Left hindlimb (tissue), 1 donor: ENCODE data around the gene RREB1.

Experiments
- DNase-seq: peaks from one replicate; pipeline ENCODE4 v3.0.0-alpha.2; 2018

RREB1 gene

DNA sequence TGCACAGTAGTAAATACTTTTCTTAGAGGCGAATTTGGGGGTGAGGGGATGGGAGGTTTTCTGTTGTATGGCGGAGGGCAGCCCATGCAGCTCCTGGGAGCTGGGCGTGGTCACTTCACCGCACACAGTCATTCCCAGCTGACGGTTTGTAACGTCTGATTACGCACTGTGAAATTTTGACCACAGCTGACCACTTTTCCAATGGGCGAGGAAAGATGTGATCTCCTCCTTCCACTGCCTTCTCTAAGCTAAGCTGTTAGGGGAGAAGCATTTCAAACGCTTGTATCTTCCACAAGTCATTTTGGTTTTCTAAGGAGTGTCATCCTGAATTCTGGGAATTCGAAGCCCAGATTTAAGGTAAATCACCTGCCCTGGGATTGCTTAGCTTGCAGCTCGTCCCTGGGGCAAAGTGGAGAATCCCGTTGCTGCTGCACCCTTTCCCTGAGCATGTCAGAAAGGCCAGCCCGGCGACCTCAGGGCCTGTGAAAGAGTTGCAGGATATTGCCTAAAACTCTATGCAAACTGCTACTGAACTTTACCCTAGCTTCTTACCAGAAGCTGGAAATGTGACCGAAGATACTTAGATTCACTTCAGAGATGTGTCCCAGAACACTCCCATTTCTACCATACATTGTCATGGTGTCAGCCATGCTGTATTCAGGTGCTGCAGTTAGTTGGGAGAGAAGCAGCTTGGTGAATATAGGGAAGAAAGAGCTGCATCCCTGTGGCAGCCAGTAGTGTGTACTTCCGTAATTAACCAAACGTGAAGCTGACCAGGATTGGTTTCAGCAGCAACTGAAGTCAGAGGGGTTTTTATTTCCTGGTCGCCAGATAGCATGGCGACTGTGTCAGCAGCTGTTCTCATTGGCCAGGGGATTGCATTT is 58.9 kb downstream of the RREB1 start:
- peak; percentile 55 for DNase-seq

GRCh38 chr6:7169296-7169721 is 61.5 kb downstream of the RREB1 start:
- no peak for DNase-seq

DNA sequence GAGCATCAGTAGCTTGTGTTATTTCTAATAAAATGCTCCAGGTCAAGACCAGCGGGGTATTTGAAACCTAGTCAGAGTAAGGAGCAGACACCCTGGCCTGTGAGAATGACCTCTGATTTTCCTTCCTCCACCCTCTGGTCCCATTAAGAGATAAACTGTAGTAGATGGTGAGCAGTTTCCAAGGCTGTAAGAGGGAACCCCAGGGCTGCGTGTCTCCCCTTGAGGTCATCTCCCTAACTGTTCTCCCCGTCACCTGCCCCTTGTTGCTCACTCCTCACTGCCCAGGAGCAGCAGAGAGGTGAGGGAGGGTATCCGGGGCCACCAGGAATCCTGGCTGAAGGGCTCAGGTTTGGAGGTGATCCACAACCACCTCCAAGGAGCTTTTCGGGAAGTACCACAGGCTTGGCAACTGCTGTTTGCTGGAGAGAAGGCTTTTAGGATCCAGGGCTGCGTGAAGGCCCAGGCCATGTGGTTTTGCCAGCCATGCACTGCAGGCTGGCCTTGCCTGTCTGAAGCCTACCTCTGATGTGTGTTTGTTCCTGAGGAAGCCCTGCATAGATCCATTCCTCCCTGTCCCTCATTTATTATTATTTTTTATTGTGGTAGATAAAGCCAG is 62.5 kb downstream of the RREB1 start:
- no peak for DNase-seq

DNA sequence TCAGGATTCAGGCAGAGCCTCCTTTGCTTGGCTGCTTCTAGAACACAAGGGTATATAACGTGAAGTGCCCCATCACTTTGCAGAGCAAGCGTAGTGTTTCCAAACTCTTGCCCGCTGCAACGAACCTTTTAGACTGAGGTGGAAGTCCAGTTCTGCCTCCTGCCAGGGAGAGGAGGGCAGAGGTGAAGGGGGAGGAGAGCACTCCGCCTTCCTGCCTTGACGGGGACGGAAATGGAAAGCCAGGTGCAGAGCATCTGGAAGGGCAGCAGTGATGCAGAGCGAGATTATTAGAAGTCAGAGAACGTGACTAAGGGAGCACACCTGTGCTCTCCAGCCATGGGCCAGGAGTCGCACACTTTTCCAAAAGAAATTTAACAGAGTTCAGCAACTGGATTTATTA is 63.4 kb downstream of the RREB1 start:
- DNase-seq, result no peak

GRCh38 chr6:7171733-7172132 is 64.0 kb downstream of the RREB1 start:
- no peak for DNase-seq

- DNase-seq, result peak; percentile 50
These were observed 64.9 kb downstream of the RREB1 start for GRCh38 chr6:7172649-7173048.

DNA sequence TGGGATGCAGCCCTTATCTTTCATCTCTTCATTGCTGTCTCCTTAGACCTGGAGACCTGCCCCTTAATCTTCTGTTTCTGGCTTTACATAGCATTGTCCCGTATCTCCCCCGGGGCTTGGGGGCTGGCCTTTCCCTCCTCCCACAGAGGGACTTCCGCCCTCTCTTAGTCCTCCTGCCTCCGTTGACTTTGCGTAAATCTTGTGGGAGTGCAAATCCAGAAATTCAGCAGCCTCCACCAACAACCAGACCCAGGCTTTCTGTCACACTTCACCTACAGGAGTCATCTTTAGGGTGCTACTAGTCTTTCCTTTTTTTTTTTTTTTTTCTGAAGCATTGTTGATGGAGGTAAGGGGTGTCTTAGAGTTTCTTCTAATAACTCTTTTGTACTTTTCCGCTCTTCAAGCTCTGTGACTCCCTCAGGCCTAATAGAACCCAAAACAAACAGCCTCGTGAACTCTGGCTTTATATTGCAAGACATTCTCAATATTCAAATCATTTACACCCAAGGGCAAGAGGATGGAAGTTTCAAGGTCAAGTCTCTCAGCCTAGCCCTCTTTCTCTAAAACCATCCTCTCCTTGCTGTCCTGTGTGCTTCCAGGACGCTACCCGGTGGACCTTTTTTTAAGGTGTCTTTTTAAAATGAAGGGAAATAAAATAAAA is 66.2 kb downstream of the RREB1 start:
- DNase-seq, result no peak

DNA sequence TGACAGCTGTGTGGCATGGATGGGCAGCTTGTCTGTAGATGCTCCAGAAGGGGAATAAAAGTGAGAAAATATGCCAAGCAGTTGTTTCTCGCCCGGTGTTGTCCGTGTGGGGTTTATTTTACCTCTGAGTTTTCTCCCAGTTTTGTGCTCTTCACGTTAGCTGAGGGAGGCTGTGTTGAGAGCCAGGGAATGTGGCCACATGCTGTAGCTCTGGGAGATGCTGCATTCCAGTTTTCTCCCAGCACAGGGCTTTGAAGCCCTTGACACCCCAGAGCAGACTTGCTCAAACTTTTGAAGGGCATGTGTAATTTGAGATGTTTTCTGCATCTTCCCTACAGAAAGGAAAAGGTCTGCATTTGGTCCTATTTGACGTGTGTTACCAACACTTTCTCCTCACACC is 67.7 kb downstream of the RREB1 start:
- DNase-seq, result no peak

- no peak for DNase-seq
These were observed 68.4 kb downstream of the RREB1 start for GRCh38 chr6:7176208-7176607.

DNA sequence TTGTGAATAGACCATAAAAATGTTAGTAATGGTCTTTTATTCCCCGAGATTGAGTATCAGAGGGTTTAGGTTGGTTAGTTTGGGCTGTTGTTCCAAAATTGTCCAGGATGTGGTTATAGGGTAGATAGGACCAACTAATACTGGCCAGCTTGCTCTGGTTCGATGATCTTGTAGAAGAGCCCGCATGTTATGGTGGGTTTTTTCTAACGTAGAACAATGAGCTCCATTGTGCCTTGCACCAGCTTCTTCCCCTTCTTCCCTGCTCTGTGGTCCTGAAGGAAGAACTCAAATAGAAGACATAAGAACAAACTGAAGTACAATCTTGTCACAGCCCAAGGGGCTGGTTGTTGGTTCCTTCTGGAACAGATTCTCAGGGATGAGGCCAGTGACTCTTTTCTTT is 70.5 kb downstream of the RREB1 start:
- no peak for DNase-seq

DNA sequence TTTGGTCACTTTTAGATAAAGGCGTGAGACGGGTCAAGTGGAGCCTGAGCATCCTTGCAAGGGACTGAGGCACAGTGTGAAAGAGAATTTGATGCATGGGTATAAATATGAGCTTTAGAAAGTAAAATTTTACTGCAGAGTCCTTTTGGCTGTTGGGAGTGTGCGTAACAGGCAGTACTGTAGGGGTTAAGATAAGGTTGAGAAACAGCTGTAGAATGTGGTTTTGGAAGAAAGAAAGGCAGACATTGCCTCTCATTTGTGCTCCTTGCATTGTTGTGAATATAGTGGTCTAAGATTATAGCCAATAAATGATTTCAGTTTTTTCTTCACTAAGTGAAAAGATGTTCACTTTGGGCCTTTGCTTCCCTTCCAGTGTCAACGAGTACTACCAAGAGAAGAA is 73.0 kb downstream of the RREB1 start:
- DNase-seq, result no peak

GRCh38 chr6:7183707-7184106 is 75.9 kb downstream of the RREB1 start:
- no peak for DNase-seq

- no peak for DNase-seq
These were observed 76.7 kb downstream of the RREB1 start for GRCh38 chr6:7184502-7184901.

DNA sequence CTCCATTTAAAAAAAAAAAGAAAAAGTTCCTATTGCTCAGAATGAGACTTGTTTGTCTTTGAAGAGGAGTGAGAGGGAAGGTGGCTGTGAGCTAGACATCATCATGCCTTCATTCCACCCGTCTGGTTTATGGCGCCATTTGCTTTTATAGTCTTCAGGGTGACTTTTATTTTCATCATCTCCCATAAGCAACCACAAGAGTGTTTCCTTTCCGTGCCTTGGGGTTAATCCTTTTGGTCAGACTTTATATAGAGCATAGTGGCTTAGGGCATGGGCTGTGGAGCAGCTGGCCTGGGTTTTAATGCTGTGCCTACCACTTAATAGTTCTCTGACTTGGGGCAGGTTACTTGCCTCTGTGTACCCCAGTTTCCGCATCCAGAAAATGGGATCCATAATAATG is 77.8 kb downstream of the RREB1 start:
- no peak for DNase-seq

DNA sequence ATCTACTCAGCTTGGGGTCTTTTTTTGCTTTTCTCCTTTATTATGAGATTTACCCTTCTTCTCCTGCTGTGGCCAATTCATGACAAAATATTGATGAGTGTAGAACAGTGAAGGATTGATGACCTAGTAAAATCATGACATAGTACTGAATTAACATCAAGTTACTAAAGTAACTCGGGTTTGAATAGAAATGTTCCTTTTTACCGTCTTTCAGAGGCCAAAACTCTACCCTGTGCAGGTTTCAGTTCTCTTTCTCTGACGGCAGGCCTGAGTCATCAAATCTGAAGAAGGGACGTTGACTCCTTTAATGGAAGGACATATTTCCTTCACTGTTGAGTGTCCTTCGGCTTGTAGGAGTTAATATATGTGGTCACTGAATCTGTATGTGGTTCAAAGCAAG is 80.7 kb downstream of the RREB1 start:
- DNase-seq, result no peak

DNA sequence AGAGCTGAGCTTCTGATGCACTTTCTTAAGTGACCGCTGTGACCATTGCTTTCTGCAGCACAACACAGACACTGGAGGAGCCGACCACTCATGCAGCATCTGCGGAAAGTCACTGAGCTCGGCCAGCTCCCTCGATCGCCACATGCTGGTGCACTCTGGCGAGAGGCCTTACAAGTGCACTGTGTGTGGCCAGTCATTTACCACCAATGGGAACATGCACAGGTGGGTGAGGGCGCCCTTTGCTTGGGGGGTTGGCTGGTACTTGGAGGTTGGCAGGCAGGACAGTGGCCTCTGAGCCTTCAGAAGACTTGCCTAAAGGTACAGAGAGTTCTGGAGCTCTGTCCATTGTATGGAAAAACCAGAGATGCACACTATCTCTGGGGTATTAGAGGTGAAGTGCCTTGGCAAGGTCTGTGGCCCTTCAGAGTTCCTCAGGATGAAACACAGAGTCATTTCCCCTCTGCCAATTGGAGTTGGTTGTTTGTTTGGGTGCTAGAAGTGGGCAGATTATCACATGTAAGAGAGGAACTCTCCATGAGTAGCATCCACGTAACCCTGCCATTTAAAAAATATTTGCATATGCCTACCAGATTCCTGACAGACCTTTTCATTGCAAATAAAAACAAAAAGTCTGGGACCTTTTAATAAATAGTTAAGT is 81.5 kb downstream of the RREB1 start:
- DNase-seq, result no peak

GRCh38 chr6:7190791-7191190 is 83.0 kb downstream of the RREB1 start:
- no peak for DNase-seq

GRCh38 chr6:7193122-7193521 is 85.4 kb downstream of the RREB1 start:
- DNase-seq, result no peak

DNA sequence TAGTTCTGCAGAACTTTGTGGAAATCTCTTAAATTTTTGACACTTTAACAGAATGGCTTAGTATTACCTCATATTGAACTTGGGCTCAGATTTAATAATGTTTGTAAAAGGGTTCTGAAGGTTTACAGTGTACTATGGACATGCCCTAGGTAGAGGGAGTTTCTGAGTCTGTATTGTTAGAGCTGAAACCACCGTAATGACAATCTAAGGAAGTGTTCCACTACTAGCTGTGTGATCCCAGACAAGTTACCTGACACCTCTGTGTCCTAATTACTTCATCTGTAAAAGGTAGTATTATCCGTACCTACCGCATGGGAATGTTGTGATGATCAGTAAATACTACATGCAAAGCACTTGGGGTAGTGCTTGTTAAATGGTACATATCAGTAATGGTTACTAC is 86.9 kb downstream of the RREB1 start:
- no peak for DNase-seq

GRCh38 chr6:7195339-7196018 is 87.7 kb downstream of the RREB1 start:
- no peak for DNase-seq

GRCh38 chr6:7196019-7196402 is 88.2 kb downstream of the RREB1 start:
- DNase-seq, result no peak

DNA sequence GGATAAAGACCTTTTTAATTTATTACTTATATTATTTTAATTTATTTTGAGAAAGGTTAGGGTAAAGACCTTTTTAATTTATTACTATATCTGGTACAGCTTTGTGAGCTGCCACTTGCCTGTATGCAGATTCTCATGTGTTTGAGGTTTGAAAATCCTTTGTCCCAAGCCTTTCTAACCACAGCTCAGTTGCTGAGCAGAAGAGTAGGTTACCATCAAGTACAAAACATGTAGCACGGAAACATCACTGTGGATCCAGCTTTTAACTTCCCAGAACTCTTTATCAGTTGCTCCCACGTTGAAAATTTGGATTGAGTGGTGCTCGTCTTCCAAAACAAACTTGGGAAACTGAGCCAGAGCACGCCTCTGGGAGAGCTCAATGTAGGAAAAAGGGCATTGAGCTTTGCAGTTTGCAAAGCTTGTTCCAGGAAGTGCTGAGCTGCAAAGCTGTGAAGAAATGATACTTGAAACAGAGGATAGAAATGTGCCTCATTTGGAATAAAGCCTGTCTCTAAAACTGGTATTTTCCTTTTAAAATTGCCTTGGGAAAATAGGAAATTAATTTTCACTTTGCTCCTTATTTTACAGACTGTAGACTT is 89.0 kb downstream of the RREB1 start:
- DNase-seq, result no peak

GRCh38 chr6:7197747-7198146 is 90.0 kb downstream of the RREB1 start:
- DNase-seq, result no peak
